Spleen (tissue), 7 donors: ENCODE measurements around the gene CERS3.

Experiments used
- CTCF ChIP-seq, 11 experiments: fragments of 200-600 bp in 7 of 11; fragments of 450-650 bp in 4 of 11; sonication (generic) in 4 of 11; IDR thresholded peaks in 8 of 11; conservative IDR thresholded peaks in 3 of 11; 1 replicate in 7 of 11; 2 replicates in 4 of 11; pipeline versions ENCODE4 v1.4.0 to v1.8.0; 2016 to 2021; ENCODE audit warnings: antibody characterized with exemption in 11 of 11, inconsistent platforms in 4 of 11, mild to moderate bottlenecking in 1 of 11
- POLR2A ChIP-seq, 3 donors: fragments of 450-650 bp; IDR thresholded peaks; one replicate each; pipeline ENCODE4 v1.5.1; 2017; ENCODE audit warnings: antibody characterized with exemption in 3 of 3, mild to moderate bottlenecking in 1 of 3
- donor health status: DM: no; HTN: no; CAD: no; lungs with moderate emphysema.
- donor health status: DM: no; HTN: no; CAD: no.
- donor health status: DM: no; HTN: no; CAD: no.

GRCh38 chr15:100528833-100529428 lies at the start of gene CERS3:
- no peak for TF ChIP-seq CTCF (IDR thresholded peaks at IDR 0.05 in 8 of 11, conservative IDR thresholded peaks at IDR 0.05 in 3 of 11)
- TF ChIP-seq POLR2A (IDR thresholded peaks at IDR 0.05): no peak
